ENCODE results near the gene GPAT3. TPM values are rescaled to one million over a fixed set of nuclear protein-coding genes. Genes with fewer than 3 reads are reported as not detected.
"Not testable (repeated sequence)": the region's sequence is repeated elsewhere in the genome, so short reads cannot be mapped to it uniquely, and the experiment has no call there.

GPAT3 gene
- total RNA-seq, 1 donor from 2014 or later = 14.5 TPM

DNA sequence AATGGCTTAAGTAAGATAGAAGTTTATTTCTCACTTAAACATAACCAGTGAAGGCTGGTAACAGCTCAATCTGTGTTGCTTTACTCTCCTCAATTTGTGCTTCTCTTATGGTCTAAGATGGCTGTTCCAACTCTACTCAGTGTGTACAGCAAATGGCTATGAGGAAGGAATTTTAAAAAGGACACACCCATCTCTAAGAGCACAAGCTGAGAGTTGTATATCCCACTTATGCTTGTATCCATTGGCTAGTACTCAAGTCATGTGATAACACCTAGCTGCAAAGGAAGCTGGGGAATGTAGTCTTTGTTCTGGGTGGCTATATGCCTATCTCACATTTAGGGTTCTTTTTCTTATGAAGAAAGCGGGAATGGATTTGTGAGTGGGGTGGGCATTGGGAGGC is 63.3 kb downstream of the GPAT3 start:
- DNase-seq (ENCODE audit: low read depth in 2 of 2) = peak in 1 of 2 donors; percentile 28

DNA sequence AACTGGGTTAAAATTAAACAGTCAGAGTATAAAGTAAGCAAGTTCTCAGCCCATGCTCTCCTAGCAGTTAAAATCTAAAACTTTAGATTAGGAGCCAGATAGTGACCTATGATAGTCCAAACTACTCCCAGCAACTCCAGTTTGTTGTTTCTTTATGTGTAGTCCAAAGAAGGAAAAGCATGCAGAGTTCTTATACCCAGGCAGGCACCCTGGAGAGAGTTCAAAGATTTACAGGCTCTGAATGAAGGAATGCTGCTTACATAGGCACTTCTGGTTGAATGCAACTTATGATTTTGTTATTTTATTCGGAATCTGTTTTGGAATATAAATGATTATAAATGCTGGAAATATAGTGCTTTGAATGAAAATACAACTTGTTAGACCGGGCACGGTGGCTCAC is 67.2 kb downstream of the GPAT3 start:
- no peak for DNase-seq (ENCODE audit: low read depth in 2 of 2)

DNA sequence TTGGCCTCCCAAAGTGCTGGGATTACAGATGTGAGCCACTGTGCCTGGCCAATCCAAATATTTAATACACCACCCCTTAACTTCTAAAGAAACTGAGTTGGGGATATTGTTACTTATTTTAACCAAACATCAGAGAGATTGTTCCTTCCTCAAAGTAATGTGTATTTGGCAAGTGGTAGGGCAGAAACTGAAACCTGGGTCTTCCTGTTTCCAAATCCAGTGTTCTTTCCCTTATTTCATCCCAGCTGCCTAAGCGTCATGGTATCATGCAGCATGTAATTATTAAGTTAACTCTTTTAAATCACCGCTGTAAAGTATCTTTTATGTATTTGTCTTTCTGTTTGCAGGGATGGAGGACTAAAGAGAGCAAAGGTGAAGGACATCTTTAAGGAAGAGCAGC is 68.4 kb downstream of the GPAT3 start:
- no peak for DNase-seq (ENCODE audit: low read depth in 2 of 2)

DNA sequence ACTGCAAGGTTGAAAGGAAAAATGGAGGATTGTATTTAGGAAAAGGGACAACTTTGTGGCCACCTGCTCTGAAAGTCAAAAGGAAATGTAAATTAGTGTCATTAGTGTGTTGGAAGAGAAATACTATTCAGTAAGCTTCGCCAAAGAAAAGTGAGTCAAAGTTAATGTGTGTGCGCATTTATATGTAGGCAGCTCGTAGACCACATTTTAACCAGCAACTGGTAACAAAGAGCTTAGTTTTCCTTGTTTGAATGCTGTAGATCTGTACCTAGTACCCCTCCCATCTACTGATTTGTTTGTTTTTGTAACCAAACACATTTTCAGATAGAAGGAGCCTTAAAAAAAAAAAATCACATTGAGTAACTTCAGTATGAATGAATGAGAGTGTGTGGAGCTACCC is 69.3 kb downstream of the GPAT3 start:
- DNase-seq (ENCODE audit: low read depth in 2 of 2) = no peak

- DNase-seq (ENCODE audit: low read depth in 2 of 2) = no peak
These were observed 69.8 kb downstream of the GPAT3 start for GRCh38 chr4:83605744-83606172.

GRCh38 chr4:83606460-83606859 is 70.6 kb downstream of the GPAT3 start:
- DNase-seq (ENCODE audit: low read depth in 2 of 2) = no peak

DNA sequence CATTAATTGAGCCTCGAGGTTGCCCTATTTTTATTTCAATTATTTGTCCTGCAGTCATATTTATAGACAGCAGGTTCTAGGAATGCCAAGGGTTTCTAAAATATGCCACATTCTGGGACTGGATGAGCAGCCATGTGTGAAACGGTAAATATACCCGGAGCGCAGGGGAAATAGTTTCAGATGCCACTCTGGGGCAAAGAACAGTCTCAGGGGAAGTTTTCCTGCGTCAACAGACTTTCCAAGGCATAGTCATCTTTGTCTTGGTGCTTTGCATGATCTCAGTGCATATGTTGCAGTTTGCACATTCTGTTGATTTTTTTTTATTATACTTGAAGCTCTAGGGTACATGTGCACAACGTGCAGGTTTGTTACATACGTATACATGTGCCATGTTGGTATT is 71.0 kb downstream of the GPAT3 start:
- no peak for DNase-seq (ENCODE audit: low read depth in 2 of 2)

DNA sequence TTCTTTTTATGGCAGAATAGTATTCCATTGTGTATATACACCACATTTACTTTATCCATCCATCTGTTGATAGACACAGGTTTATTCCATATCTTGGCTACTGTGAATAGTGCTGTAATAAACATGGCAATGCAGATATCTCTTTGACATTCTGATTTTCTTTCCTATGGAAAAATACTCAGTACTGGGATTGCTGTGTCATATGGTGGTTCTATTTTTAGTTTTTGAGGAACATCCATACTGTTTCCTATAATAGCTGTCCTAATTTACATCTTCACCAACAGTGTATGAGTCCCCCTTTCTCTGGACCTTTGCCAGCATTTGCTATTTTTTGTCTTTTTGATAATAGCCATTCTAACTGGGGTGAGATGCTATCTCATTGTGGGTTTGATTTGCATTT is 73.5 kb downstream of the GPAT3 start:
- no peak for DNase-seq (ENCODE audit: low read depth in 2 of 2)

GRCh38 chr4:83610729-83611128 is 74.8 kb downstream of the GPAT3 start:
- DNase-seq (ENCODE audit: low read depth in 2 of 2) = no peak

DNA sequence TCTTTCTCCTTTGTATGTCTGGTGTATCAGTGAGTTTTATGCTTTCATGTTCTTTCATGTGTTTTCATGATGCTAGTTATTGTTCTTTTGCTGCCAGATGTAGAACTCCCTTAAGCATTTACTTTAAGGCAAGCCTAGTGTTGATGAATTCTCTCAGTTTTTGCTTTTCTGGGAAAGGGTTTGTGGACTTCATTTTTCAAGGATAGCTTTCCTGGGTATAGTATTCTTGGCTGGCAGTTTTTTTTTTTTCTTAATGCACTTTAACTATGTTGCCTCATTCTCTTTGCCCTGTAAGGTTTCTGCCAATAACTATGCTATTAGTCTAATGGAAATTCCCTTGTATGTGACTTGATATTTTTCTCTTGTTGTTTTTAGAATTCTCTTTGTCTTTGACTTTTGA is 77.1 kb downstream of the GPAT3 start:
- DNase-seq (ENCODE audit: low read depth in 2 of 2) = no peak

DNA sequence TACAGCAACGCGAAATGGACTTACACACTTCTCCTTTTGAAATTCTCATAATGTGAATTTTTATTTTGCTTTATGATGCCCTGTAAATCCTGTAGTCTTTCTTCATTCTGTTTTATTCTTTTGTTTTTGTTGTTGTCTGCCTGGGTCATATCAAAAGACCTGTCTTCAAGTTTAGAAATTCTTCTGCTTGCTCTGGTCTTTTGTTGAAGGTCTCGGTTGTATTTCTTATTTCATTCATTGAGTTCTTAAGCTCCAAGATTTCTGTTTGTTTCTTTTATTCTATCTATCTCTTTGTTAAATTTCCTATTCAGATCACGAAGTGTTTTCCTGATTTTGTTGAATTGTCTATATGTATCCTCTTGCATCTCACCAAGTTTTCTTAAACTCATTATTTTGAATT is 78.1 kb downstream of the GPAT3 start:
- no peak for DNase-seq (ENCODE audit: low read depth in 2 of 2)

DNA sequence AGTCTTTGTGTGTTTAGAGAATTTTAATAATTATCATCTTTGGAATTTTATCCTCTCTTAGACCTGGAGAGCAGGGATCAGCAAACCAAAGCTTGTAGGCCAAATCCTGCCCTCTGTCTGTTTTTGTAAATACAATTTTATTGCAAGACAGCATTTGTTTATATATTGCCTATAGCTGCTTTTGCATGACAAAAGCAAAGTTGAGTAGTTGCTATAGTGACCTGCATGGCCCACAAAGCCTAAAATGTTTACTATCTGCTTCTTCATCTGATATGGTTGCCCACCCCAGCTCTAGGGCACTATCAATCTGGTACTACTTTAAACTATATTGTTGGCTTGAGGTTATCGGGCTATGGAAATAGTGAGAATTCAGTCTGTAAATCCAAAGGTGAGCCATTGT is 80.3 kb downstream of the GPAT3 start:
- no peak for DNase-seq (ENCODE audit: low read depth in 2 of 2)

GRCh38 chr4:83617371-83618035 is 81.6 kb downstream of the GPAT3 start:
- DNase-seq (ENCODE audit: low read depth in 2 of 2) = no peak

GRCh38 chr4:83618431-83618830 is 82.5 kb downstream of the GPAT3 start:
- peak; percentile 70 to 75 for DNase-seq (ENCODE audit: low read depth in 2 of 2)

- DNase-seq (ENCODE audit: low read depth in 2 of 2) = peak in 1 of 2 donors; percentile 58
These were observed 83.2 kb downstream of the GPAT3 start for GRCh38 chr4:83618991-83619645.

- not testable (repeated sequence) for DNase-seq (ENCODE audit: low read depth in 2 of 2)
These were observed 86.2 kb downstream of the GPAT3 start for GRCh38 chr4:83622127-83622526.

- DNase-seq (ENCODE audit: low read depth in 2 of 2) = no peak
These were observed 89.9 kb downstream of the GPAT3 start for GRCh38 chr4:83625821-83626220.

GRCh38 chr4:83626245-83626836 is 90.4 kb downstream of the GPAT3 start:
- DNase-seq (ENCODE audit: low read depth in 2 of 2) = no peak

DNA sequence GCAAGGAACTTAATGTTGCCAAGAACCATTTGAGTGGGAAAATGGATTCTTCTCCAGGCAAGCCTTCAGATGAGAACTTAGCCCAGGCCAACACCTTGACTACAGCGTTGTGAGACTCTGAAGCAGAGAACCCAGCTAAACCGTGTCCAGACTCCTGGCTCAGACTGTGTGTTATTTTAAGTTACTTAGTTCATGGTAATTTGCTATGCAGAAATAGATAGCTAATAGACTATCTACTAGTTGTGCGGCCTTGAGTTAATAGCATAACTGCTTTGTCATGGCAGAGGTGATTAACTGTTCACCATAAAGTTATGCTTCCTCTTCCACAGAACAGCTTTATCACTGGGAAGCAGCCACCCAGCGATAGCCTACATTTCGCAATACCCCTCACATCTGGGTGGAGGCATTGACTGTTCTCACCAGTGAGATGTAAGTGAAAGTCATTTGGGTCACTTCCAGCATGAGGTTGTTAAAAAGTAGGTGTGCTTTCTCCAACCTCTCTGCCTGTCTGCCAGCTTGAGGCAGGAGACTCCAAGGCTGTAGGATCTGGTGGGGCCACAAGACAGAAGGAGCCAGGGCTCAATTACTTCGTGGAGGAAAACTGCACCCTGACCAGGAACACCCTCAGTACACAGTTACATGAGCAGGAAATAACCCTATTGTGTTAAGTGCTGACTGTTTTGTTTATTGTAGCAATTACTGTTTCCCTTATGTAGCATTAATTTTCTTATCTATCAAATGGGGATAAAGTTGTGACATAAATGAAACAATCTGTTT is 94.2 kb downstream of the GPAT3 start:
- DNase-seq (ENCODE audit: low read depth in 2 of 2) = peak; percentile 81 to 91

DNA sequence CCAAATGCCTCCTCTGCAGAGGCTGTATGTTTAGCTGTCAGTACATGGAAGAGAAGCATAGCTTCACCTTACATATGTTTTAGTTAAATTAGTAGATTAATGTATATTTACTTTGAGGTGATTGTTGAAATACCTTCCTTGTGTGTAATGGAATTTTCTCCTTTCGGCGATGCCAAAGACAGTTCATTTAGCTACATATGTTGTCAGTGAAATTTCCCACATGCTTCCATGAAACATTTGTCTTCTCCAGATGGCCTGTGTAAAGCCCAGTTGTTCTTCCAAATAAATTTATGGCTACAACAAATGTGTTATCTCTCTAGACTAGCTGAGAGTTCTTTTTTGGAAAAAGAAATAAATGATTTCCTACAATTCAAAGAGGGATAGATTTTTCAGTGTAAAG is 95.2 kb downstream of the GPAT3 start:
- DNase-seq (ENCODE audit: low read depth in 2 of 2) = peak; percentile 27 to 32

- no peak for DNase-seq (ENCODE audit: low read depth in 2 of 2)
These were observed 101.0 kb downstream of the GPAT3 start for GRCh38 chr4:83636930-83637329.

GRCh38 chr4:83639849-83640493 is 104.1 kb downstream of the GPAT3 start:
- peak; percentile 70 to 76 for DNase-seq (ENCODE audit: low read depth in 2 of 2)
